Measurements from ENCODE around the gene KYNU.

Gene KYNU

GRCh38 chr2:142991295-142991694 is 113.8 kb downstream of the KYNU start:
- H3K27me3 ChIP-seq (ENCODE audit: insufficient read depth, low read depth, severe bottlenecking): no peaks in the 10 kb centered on the region
- no peak overlapping the region for H3K4me3 ChIP-seq (ENCODE audit: low read depth, low read length)
- TF ChIP-seq CTCF (IDR thresholded peaks at IDR 0.05; ENCODE audit: low read depth, low read length): no peak
- no peak overlapping the region for H3K27ac ChIP-seq
- H3K36me3 ChIP-seq: no peaks in the 10 kb centered on the region
- no peak for DNase-seq
- H3K9me3 ChIP-seq (ENCODE audit: severe bottlenecking): no peaks in the 10 kb centered on the region

- no peak overlapping the region for H3K27ac ChIP-seq
- H3K27me3 ChIP-seq (ENCODE audit: insufficient read depth, low read depth, severe bottlenecking): no peaks in the 10 kb centered on the region
- no peaks in the 10 kb centered on the region for H3K9me3 ChIP-seq (ENCODE audit: severe bottlenecking)
- H3K36me3 ChIP-seq: no peaks in the 10 kb centered on the region
- DNase-seq: no peak
- no peak for TF ChIP-seq CTCF (IDR thresholded peaks at IDR 0.05; ENCODE audit: low read depth, low read length)
- H3K4me3 ChIP-seq (ENCODE audit: low read depth, low read length): no peak overlapping the region
Observed at GRCh38 chr2:142992840-142993239, 115.4 kb downstream of the KYNU start.

- no peaks in the 10 kb centered on the region for H3K36me3 ChIP-seq
- no peaks in the 10 kb centered on the region for H3K27me3 ChIP-seq (ENCODE audit: insufficient read depth, low read depth, severe bottlenecking)
- DNase-seq: no peak
- no peak for TF ChIP-seq CTCF (IDR thresholded peaks at IDR 0.05; ENCODE audit: low read depth, low read length)
- H3K4me3 ChIP-seq (ENCODE audit: low read depth, low read length): no peak overlapping the region
- no peaks in the 10 kb centered on the region for H3K9me3 ChIP-seq (ENCODE audit: severe bottlenecking)
- H3K27ac ChIP-seq: no peak overlapping the region
Observed at GRCh38 chr2:142993771-142994170, 116.3 kb downstream of the KYNU start.

GRCh38 chr2:142994665-142995064 is 117.2 kb downstream of the KYNU start:
- no peak for TF ChIP-seq CTCF (IDR thresholded peaks at IDR 0.05; ENCODE audit: low read depth, low read length)
- no peaks in the 10 kb centered on the region for H3K27me3 ChIP-seq (ENCODE audit: insufficient read depth, low read depth, severe bottlenecking)
- no peaks in the 10 kb centered on the region for H3K36me3 ChIP-seq
- H3K4me3 ChIP-seq (ENCODE audit: low read depth, low read length): no peak overlapping the region
- no peak overlapping the region for H3K27ac ChIP-seq
- DNase-seq: no peak
- no peaks in the 10 kb centered on the region for H3K9me3 ChIP-seq (ENCODE audit: severe bottlenecking)

- Histone ChIP-seq H3K4me3 (ENCODE audit: low read depth, low read length) (no peak overlapping the region), H3K27ac (no peak overlapping the region), H3K9me3 (ENCODE audit: severe bottlenecking) (no peaks in the 10 kb centered on the region), H3K27me3 (ENCODE audit: insufficient read depth, low read depth, severe bottlenecking) (no peaks in the 10 kb centered on the region), H3K36me3 (no peaks in the 10 kb centered on the region)
- no peak for TF ChIP-seq CTCF (IDR thresholded peaks at IDR 0.05; ENCODE audit: low read depth, low read length)
- DNase-seq: no peak
Observed at GRCh38 chr2:142997231-142997630, 119.8 kb downstream of the KYNU start.

GRCh38 chr2:143000599-143000998 is 123.1 kb downstream of the KYNU start:
- Histone ChIP-seq H3K4me3 (ENCODE audit: low read depth, low read length) (no peak overlapping the region), H3K27ac (no peak overlapping the region), H3K27me3 (ENCODE audit: insufficient read depth, low read depth, severe bottlenecking) (no peaks in the 10 kb centered on the region), H3K9me3 (ENCODE audit: severe bottlenecking) (no peaks in the 10 kb centered on the region), H3K36me3 (no peaks in the 10 kb centered on the region)
- DNase-seq: no peak
- no peak for TF ChIP-seq CTCF (IDR thresholded peaks at IDR 0.05; ENCODE audit: low read depth, low read length)

All from WERI-Rb-1 (cell line).